GM19452 (cell line): ENCODE results near the gene CYP2E1.
"Not testable (repeated sequence)": the region's sequence is repeated elsewhere in the genome, so short reads cannot be mapped to it uniquely, and the experiment has no call there.

Source experiments
- ATAC-seq: cut with Tn5 transposase; IDR thresholded peaks from one replicate; pipeline ENCODE4 v1.9.1; 2021; ENCODE audit not compliant: unreplicated experiment

CYP2E1 gene

DNA sequence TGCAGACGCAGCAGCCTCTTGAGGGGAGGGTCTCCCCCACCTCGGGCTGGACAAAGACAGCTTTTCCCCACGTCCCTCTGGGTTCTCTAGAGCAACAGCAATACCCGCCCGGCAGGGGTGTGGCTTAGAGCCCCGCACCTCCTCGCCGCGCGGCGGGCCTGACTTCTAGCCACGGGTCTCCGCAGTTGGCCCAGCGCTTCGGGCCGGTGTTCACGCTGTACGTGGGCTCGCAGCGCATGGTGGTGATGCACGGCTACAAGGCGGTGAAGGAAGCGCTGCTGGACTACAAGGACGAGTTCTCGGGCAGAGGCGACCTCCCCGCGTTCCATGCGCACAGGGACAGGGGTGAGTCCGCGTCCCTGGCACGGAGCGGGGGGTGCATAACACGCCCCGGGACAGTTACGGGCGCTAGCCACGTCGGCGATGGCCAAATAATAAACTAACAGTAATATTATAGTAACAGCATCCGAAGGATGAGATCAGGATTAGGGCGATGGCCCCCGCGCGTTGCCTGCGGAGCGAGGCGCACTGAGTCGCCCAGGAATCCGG, 1.2 kb downstream of the CYP2E1 start:
- ATAC-seq: no peak

DNA sequence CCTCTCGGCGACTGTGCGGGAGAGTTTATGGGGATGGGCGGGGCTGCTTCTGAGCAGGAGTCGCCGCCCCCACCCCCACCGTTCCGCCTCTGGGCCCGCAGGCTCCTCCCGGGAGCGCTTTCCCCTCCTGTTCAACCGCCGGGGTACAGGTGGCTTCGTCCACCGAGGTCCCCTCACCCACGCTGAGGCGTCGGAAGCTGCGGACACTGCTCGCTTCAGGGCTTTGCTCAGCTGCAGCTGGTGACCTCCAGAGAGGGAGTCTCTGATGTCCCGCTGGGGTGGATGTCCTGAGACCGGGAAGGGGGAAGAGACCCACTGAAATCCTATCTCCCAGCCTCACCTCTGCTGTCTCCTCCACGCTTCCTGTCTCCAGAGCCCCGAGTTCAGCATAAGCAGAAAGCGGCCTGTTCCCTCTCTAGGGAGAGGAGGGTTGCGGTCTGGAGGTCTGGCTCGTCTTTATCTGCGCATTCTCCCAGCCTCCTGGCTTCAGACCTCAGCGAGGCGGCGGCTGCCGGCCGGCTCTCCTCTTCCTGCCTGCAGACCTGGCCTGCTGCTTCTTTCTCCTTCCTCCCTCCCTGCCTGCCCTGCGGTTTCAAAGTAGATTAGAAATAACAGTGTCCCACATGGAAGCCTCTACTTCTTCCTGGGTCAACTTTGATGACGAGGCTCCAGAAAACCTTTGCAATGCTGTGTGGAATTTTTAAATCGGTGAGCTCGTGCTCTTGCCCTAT, 1.8 kb downstream of the CYP2E1 start:
- ATAC-seq: no peak

DNA sequence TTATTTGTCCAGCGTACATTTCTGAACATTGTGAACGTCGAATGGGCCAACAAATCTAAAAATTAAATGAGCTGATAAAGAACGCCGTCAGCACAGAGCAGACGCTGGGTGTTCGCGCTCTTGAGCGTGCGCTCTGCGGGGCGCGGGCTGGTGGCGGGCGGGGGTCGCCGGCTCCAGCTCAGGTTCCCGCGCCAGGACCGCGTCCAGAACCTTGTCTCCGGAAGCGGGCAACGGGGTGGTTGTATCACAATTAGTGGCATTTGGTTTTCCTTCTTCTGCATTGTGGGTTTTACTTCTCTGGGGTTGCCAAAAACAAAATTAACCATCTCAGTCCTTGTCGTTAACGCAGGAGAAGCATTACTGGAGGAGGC, 2.4 kb downstream of the CYP2E1 start:
- no peak for ATAC-seq

DNA sequence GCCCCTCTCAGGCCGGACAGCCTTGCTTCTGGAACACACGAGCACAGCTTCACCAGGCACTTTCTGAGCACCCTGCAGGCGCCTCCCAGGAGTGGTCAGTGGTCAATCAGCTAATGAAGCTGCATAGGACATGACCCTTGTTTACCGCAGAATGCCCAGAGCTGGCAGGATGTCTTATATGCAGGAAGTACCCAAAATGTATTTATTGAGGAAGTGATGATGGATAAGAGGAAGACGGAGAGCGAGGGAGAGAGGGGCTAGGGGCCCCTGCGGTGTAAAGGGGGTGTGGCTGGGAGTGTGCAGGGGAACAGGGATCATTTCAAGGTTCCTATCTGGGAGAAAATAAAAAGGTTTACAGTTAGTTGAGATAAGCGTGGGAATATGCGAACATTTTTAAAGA, 3.3 kb downstream of the CYP2E1 start:
- no peak for ATAC-seq

DNA sequence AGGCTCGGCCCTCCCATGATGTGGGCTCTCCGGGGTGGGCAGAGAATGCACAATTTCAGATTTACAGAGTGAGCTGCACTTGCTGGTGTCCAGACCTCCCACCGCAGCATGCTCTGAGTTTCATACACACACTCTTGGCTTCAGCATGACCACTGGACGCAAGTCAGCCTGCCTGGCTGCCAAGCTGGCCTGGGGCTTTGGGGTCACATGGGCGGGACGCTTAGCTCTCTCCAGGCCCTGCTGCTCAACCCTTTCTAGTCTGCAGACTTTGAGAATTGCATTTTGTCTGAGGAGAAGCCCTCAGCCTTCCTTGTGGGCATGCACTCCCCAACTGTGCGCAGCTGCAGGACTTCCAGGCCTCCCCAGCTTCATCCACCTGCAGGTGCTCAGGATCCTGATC, 5.7 kb downstream of the CYP2E1 start:
- ATAC-seq: no peak

DNA sequence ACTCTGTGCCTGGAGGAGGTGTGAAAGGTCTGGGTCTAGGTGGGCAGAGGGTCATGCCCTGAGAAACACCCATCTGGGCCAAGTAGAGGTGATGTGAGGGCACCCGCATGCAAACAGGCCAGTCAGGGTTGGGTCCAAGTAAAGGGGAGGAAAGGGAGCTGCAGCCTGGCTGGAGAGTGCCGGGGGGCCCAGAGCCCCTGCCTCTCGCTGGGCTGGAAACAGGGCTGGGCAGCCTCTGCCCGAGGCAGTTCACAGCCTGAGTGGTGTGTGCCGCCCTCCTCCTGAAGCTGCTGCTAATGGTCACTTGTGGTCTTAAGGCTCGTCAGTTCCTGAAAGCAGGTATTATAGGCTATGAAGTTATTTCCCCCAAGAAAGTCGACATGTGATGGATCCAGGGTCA, 7.3 kb downstream of the CYP2E1 start:
- no peak for ATAC-seq

DNA sequence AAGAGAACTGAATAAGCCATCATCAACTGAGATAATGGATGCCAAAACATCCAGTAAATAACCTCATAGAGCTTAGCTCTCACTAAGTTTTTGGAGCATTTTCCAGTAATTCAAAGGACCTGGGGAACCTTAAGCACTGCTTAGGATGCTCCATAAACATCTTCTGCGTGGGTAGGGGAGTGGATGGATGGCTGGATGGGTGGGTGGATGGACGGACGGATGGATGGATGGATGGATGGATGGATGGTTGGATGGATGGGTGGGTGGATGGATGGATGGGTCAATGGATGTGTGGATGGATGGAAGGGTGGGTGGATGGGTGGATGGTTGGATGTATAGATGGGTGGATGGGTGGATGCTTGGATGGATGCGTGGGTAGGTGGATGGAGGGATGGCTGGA, 9.0 kb downstream of the CYP2E1 start:
- ATAC-seq: no peak

DNA sequence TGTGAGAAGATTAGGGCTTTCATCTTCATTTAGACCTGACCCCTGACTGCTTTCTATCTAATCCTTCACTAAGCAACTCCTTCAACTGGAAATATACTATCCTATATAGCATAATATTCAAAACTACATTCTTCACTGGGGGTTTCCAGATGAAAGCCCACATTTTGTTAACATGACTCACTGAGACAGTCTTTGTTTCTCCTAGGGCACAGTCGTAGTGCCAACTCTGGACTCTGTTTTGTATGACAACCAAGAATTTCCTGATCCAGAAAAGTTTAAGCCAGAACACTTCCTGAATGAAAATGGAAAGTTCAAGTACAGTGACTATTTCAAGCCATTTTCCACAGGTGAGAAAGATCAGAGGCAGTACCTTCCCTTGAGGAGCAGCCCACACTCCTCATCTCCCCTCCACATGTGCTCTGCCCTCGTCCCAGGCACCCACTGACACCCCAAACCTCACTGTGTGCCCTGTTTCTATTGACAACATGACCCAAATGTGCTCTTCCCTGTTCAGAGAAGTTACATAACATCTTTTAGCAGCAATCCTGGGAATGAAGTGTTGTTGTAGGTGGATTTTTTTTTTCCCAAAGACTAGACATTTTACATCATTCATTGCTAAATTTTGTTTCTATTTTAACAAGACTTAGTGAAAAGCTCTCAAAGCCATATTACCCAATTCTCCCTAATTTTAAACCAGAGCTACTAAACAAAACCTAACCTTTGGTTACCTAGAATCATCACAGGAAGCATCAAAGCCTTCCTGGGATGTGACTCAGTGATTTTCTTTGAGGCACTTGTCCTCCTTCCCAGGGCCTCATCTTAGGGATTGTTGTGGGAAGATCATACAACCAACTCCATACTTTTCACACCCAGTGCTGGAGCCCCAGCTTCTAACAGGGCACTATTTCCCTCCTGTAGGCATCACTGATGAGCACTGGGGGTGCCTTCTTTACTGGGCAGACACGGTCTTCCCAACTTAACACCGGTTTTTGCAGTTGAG, 10.7 kb downstream of the CYP2E1 start:
- no peak for ATAC-seq

DNA sequence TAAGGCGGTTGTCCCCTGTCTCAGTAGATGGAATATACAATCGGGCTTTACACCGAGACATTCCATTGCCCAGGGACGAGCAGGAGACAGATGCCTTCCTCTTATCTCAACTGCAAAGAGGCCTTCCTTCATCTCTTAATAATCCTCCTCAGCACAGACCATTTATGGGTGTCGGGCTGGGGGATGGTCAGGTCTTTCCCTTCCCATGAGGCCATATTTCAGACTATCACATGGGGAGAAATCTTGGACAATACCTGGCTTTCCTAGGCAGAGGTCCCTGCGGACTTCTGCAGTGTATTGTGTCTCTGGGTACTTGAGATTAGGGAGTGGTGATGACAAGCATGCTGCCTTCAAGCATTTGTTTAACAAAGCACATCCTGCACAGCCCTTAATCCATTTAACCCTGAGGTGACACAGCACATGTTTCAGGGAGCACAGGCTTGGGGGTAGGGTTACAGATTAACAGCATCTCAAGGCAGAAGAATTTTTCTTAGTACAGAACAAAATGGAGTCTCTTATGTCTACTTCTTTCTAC, 14.3 kb downstream of the CYP2E1 start:
- ATAC-seq: not testable (repeated sequence)

DNA sequence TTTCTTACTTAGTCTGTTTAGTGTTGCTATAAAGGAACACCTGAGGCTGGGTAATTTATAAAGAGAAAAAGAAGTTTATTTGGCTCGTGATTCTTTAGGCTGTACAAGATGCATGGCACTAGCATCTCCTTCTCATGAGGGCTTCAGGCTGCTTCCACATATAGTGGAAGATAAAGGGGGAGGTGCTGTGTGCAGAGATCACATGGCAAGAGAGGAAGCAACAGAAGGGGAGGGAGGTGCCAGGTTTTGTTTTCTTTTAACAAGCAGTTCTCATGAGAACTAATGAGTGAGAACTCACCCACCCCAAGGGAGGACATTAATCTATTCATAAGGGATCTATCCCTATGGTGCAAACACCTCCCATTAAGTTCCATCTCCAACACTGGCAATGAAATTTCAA, 17.3 kb downstream of the CYP2E1 start:
- ATAC-seq: no peak

DNA sequence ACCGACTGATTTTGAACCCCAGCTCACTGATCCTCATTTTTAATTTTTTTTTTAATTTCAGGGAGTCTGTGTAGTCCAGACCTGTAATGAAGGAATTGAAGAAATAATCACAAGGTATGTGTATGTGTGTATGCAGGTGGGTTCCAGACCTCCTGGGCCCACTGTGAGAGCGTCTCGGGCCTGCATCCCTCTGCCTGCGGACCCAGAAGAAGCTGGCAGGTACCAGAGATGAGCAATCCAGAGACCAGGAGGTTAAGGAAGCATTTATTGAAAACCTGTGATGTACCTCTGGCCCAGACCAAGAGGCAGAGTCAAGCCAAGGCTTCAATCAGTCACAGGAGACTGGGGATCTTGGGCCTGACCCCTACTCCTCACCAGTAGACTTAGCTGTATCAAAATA, 27.4 kb downstream of the CYP2E1 start:
- no peak for ATAC-seq

DNA sequence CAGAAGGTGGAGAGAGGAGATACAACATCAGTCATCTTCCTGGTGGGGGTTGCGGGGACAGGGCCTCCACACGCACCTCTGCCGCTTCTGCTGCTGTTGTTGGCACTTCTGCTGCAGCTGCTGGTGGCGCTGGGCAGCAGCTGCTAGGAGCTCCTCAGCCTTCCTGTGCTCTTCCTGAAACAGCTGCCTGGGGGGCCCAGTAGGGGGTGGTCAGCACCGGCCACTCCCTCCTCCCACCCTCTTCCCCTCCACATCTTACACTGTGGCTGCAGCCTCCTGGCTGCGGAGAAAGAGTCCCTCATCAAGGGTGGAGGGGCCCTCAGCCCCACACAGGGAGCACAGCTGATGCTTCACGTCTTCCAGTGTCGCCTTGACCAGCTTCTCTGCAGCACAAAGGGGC, 28.4 kb downstream of the CYP2E1 start:
- no peak for ATAC-seq

DNA sequence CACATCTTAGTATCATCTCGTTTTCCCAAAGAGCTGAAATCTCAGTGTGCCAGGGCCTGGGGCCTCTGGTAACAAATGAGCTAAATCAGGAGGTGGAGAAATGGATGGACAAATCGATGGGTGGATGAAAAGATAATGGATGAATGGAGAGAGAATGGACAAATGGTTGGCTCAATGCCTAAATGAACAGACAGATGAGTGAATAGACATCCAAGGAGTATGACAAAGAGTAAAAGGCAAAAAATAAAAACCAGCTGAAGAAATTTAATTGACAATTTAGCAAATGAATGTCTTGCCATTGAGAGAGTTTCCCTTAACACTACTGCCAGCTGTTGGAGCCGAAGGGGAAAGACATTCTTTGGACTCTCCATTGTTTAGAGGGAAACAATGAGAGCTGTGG, 30.2 kb downstream of the CYP2E1 start:
- no peak for ATAC-seq

DNA sequence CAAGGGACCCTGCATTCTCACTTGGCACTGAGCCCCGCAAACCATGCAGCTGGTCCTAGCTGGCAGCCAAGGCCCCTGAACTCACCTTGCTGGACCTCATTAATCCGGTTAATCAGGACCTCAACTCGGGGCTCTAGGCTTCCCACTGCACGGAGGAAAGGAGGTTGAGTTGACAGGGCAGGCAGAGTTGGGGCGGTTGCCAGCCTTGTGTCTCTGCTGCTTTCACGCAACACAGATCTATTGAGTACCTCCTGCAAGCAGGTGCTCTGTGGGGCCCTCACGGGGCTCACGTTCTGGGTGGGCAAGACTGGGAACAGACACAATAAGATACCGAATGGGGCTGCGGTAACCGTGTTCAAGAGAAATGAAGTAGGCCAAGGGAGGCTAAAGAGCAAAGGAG, 32.1 kb downstream of the CYP2E1 start:
- ATAC-seq: no peak

DNA sequence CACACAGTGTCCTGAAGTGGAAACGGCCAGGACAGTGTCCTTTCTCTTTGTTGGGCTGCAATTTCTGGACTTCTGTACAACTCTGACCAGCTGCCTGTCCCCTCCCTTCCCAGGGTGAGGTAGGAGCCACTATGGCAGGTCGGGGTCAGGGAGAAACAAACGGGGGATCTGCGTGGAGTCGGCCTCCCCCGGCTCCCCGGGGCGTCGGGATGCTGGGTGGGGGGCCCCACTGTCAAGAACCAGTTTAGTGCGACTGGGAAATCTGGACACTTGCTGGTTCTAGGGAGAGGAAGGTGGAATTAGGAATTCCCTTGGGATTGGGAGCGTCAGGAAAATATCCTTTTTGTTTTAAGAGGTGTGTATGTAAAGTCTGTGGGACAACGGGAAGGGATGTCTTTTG, 37.7 kb downstream of the CYP2E1 start:
- no peak for ATAC-seq

DNA sequence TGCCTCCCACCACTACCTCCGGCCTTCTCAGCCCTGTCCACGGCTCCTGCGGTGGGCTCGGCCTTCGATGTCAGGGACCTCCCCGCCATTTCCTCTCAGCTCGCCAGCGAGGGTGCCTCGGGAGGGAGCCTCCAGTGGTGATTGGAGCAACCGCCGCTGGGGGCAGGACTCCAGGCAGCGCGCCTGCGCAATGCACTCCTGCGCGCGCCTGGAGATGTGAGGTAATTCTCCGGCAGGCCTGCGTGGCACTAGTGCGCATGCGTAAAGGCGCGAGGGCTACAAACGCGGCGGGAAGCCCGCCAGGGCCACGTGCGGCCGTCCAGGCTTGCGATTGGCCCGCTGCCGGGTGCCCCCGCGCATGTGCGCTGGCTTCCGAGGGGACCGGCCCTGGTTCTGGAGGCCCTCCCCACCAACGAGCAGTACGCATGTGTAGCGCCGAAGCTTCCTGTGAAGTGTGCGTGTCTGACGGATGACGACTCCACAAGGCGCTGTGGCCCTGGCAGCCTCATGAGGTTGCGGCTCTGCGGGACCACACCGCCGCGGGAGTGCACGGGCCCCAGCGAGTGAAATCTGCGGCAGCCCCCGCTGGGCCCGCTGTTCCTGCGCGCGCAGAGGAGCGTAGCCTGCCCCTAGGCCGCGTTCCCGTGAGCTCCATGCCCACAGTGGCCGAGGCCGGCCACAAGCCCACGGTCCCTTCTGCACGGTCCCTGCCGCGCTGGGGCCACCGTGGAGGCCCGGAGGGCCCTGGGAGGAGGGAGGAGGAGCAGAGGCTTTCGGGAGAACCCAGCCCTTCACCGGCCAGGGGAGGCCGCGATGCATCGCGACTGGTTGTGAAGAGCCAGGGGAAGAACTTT, 38.5 kb downstream of the CYP2E1 start, which contains the start of gene SYCE1:
SYCE1 (minus strand) TSS at position 143 of the 854 bp plus-strand sequence; CDS start at position 89, 54 bp downstream.
- ATAC-seq: no peak

DNA sequence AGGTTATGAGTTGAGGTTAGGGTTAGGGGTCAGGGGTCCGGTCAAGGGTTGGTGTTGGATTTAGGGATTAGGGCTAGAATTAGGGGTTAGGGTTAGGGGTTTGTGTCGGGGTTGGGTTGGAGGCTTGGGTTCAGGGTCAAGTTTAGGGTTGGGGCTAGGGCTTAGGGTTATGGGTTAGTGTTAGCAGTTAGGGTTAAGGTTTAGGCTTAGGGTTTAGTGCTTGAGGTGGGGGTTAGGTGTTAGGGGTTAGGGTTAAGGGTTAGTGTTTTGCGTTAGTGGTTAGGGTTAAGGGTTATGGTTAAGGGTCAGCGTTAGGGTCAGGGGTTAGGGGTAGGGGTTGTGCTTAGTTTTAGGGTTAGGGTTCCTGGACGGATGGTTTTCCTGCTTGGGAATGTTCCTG, 40.0 kb downstream of the CYP2E1 start:
- no peak for ATAC-seq

DNA sequence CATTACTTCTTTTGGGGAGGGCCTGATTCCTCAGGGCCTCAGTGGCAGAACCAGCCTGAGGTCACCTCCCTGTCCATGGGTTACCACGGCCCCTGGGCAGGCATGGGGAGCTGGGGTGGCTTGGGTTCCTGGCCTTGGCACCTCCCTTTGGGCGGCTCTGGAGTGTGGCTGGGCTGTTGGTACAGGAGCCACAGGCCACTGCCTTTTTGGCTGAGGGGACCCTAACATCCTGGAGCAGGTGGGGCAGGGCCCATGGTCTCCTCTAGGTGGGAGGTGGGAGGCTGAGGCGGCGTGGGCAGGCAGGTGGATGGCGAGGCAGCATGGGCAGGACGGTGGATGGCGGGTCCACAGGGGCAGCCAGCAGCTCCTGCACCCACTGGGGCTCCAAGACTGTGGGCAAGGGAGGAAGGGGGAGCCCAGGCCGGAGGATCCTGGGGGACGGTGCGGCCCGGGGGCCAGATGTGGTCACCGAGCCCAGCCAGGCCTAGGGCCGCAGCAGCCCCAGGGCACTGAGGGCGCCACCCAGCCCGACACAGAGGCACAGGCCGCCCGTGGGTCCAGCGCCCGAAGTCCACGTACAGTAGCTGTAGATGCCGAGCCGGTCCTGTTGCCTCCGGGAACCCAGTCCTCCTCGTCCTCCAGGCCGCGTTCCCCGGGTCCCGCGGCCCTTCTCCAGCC, 40.6 kb downstream of the CYP2E1 start:
- no peak for ATAC-seq

DNA sequence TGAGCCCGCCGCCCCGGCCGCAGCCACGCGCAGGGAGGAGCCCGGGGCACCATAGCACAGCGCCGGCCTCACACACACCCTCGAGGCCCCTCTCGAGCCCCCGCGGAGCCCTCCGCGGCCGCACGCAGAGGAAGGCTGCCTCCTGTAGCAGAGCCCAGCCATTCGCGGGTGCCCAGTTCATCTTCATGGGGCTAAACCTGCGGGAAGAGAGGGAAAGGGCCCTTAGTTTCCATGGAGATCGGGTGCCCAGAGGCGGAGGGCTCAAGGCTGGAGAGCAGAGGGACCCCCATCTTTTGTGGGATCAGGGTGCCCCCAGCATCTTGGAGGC, 41.1 kb downstream of the CYP2E1 start:
- no peak for ATAC-seq

DNA sequence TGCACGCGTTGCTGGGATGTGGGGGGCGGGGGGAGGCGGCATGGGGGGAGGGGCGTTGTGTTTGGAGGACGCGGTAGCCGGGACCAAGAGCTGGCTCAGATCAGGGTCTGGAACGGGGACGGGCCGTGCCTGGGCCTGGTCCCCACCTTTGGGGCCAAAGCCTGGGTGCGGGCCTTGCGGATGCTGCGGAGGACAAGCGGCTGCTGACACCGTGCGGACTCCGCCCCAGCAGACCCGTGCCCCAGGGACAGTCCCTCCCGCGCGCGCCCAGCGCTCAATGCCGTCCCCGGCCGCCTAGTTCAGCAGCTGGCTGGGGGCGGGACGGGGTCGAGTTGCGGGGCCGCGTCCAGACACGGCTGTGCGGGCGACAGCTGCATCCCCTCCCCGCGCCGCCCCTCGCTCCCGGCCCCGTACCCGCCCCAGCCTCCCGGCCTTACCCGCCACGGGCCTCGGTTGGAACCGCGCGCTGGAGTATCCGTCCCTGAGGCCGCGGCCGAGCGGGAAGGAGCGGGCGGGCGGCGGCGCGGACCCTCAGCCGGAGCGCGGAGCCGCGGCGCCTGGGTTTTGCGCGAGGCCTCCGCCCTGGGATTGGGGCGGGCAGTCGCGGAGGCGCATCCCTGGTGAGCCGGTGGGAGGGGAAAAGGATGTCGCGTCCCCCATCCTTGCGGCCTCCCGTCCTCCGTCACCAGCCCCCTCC, 41.8 kb downstream of the CYP2E1 start:
- ATAC-seq: not testable (repeated sequence)
